Gastroesophageal sphincter (tissue), 4 donors: ENCODE data around the gene PLEKHG1. TPM values are rescaled to one million over a fixed set of nuclear protein-coding genes. Genes with fewer than 3 reads are reported as not detected.
A peak's percentile ranks its signal among the peaks of the same experiment; 100 is the strongest.

Source experiments
- ATAC-seq: fragments of 150-250 bp; one replicate; pipeline ENCODE4 v1.9.1; 2016; ENCODE audit warnings: mild to moderate bottlenecking, moderate library complexity
- H3K27ac ChIP-seq, 4 donors: fragments of 200-600 bp; sonication (generic) in 3 of 4; 1 replicate in 3 of 4; 2 replicates in 1 of 4; pipeline ENCODE4 v1.5.1; 2016 to 2019
- H3K27me3 ChIP-seq: fragments of 200-600 bp; sonication (generic); one replicate; pipeline ENCODE4 v1.5.1; 2019
- H3K36me3 ChIP-seq, 2 donors: fragments of 200-600 bp; sonication (generic); one replicate each; pipeline ENCODE4 v1.5.1; 2019; ENCODE audit warnings: control low read depth in 1 of 2
- H3K4me1 ChIP-seq, 3 donors: fragments of 200-600 bp; sonication (generic); 1 replicate in 2 of 3; 2 replicates in 1 of 3; pipeline ENCODE4 v1.5.1; 2016 to 2019; ENCODE audit warnings: control low read depth in 2 of 3
- H3K4me3 ChIP-seq, 2 donors: fragments of 200-600 bp; sonication (generic); one replicate each; pipeline ENCODE4 v1.5.1; 2019; ENCODE audit warnings: mild to moderate bottlenecking in 1 of 2, moderate library complexity in 1 of 2
- H3K9me3 ChIP-seq, 3 donors: fragments of 200-600 bp; sonication (generic); one replicate each; pipeline ENCODE4 v1.5.1; 2017 to 2019; ENCODE audit warnings: control low read depth in 2 of 3
- CTCF ChIP-seq, 4 experiments: fragments of 200-600 bp in 2 of 4; fragments of 450-650 bp in 2 of 4; sonication (generic) in 1 of 4; IDR thresholded peaks; one replicate each; pipeline ENCODE4 v1.5.1; 2017 to 2019; ENCODE audit warnings: antibody characterized with exemption in 4 of 4, mild to moderate bottlenecking in 2 of 4, moderate library complexity in 2 of 4
- EP300 ChIP-seq: sonication (generic); formaldehyde crosslinking; IDR thresholded peaks from one replicate; pipeline ENCODE4 v1.6.1; 2017; ENCODE audit warnings: antibody characterized with exemption, mild to moderate bottlenecking
- POLR2A ChIP-seq, 2 donors: fragments of 450-650 bp; IDR thresholded peaks; one replicate each; pipeline ENCODE4 v1.6.1; 2017; ENCODE audit warnings: antibody characterized with exemption in 2 of 2, mild to moderate bottlenecking in 2 of 2, moderate library complexity in 1 of 2
- POLR2AphosphoS5 ChIP-seq: sonication (generic); formaldehyde crosslinking; IDR thresholded peaks from one replicate; pipeline ENCODE4 v1.6.1; 2017; ENCODE audit warnings: antibody characterized with exemption
- WGBS, 2 donors: methylation state at CpG; one replicate each; pipeline ENCODE4 v1.1.5; 2018; ENCODE audit warnings: low coverage in 1 of 2; 5-methylcytosine and 5-hydroxymethylcytosine counted together
- total RNA-seq, 4 donors: library from RNA; depleted of rRNA; stranded (reverse); fragments of >200 nt; gene quantifications; one replicate each; pipeline ENCODE4 v1.1.0, GENCODE V29; 2016

Gene PLEKHG1
- total RNA-seq, 4 donors from 2014 or later: 4.2 to 14.7 (median 13.9) TPM

- no peaks in the 10 kb centered on the region for H3K36me3 ChIP-seq
- no peak overlapping the region for H3K27ac ChIP-seq
- TF ChIP-seq POLR2AphosphoS5 (no peak), EP300 (no peak)
- H3K4me3 ChIP-seq: no peak overlapping the region
- no peaks in the 10 kb centered on the region for H3K27me3 ChIP-seq
- WGBS, 2 donors: 92% methylated on average over 2 of the region's 4 CpGs
- H3K4me1 ChIP-seq: peaks cover 0 to 15% (median 0%) of the 10 kb centered on the region in 3 donors
- H3K9me3 ChIP-seq: no peaks in the 10 kb centered on the region
- ATAC-seq: no peak
Measured at GRCh38 chr6:150625927-150626326, 26.2 kb downstream of the PLEKHG1 start.

GRCh38 chr6:150627154-150627553, 27.5 kb downstream of the PLEKHG1 start:
- Histone ChIP-seq H3K27ac (no peak overlapping the region), H3K4me1 (peaks cover 0 to 26% (median 4%) of the 10 kb centered on the region in 3 donors), H3K36me3 (no peaks in the 10 kb centered on the region), H3K9me3 (no peaks in the 10 kb centered on the region), H3K4me3 (no peak overlapping the region), H3K27me3 (no peaks in the 10 kb centered on the region)
- ATAC-seq: no peak
- TF ChIP-seq CTCF (IDR thresholded peaks at IDR 0.05): no peak
- no peak for TF ChIP-seq POLR2AphosphoS5
- no peak for TF ChIP-seq POLR2A (IDR thresholded peaks at IDR 0.05)
- TF ChIP-seq EP300: no peak

GRCh38 chr6:150627585-150628025, 27.9 kb downstream of the PLEKHG1 start:
- TF ChIP-seq POLR2AphosphoS5: no peak
- no peak for TF ChIP-seq POLR2A (IDR thresholded peaks at IDR 0.05)
- no peak for TF ChIP-seq CTCF (IDR thresholded peaks at IDR 0.05)
- TF ChIP-seq EP300: no peak
- no peak for ATAC-seq

GRCh38 chr6:150628908-150629307, 29.2 kb downstream of the PLEKHG1 start:
- Histone ChIP-seq H3K27ac (no peak overlapping the region), H3K36me3 (no peaks in the 10 kb centered on the region), H3K9me3 (no peaks in the 10 kb centered on the region), H3K4me3 (no peak overlapping the region), H3K4me1 (peaks cover 0 to 29% (median 4%) of the 10 kb centered on the region in 3 donors), H3K27me3 (no peaks in the 10 kb centered on the region)
- no peak for ATAC-seq
- 81 to 94% methylated on average over 6 of the region's 6 CpGs for WGBS, 2 donors
- no peak for TF ChIP-seq POLR2A (IDR thresholded peaks at IDR 0.05)
- no peak for TF ChIP-seq CTCF (IDR thresholded peaks at IDR 0.05)
- no peak for TF ChIP-seq EP300
- TF ChIP-seq POLR2AphosphoS5: no peak

More at GRCh38 chr6:150627585-150628025, 27.9 kb downstream of the PLEKHG1 start:
- H3K27me3 ChIP-seq: no peaks in the 10 kb centered on the region
- peaks cover 0 to 30% (median 4%) of the 10 kb centered on the region in 3 donors for H3K4me1 ChIP-seq
- no peaks in the 10 kb centered on the region for H3K9me3 ChIP-seq
- H3K36me3 ChIP-seq: no peaks in the 10 kb centered on the region
- no peak overlapping the region for H3K4me3 ChIP-seq
- WGBS, 2 donors: 35 to 38% methylated on average over 5 of the region's 5 CpGs
- no peak overlapping the region for H3K27ac ChIP-seq

GRCh38 chr6:150631283-150631983, 31.7 kb downstream of the PLEKHG1 start:
- H3K9me3 ChIP-seq: no peaks in the 10 kb centered on the region
- WGBS, 2 donors: 77 to 83% methylated on average over 7 to 9 of the region's 12 CpGs
- peaks cover 0 to 29% (median 4%) of the 10 kb centered on the region in 3 donors for H3K4me1 ChIP-seq
- no peaks in the 10 kb centered on the region for H3K36me3 ChIP-seq
- TF ChIP-seq POLR2AphosphoS5: no peak
- no peak for TF ChIP-seq POLR2A (IDR thresholded peaks at IDR 0.05)
- TF ChIP-seq EP300: no peak
- TF ChIP-seq CTCF (IDR thresholded peaks at IDR 0.05): no peak
- no peak for ATAC-seq
- H3K27ac ChIP-seq: peak overlapping the region in 3 of 4 donors; percentile 39 to 48 (median 40)
- H3K4me3 ChIP-seq: no peak overlapping the region
- no peaks in the 10 kb centered on the region for H3K27me3 ChIP-seq
